Mesenchymal stem cell (in vitro differentiated cells and primary cell): Measurements from ENCODE around the gene WDR62.

Source experiments
- DNase-seq: peaks from one replicate; pipeline ENCODE4 v3.0.0-alpha.2; 2013
- H2AFZ ChIP-seq: one replicate; pipeline ENCODE4 v1.6.1; 2013; ENCODE audit warnings: low read depth, mild to moderate bottlenecking, control low read depth, inconsistent platforms, low read length, moderate library complexity
- H2AK5ac ChIP-seq: 2 replicates; pipeline ENCODE4 v1.6.1; 2013; ENCODE audit warnings: low read length, moderate library complexity, mild to moderate bottlenecking, inconsistent platforms; ENCODE audit not compliant: severe bottlenecking
- H2BK120ac ChIP-seq: one replicate; pipeline ENCODE4 v1.6.1; 2013; ENCODE audit warnings: low read depth, mild to moderate bottlenecking, inconsistent platforms, low read length, moderate library complexity
- H2BK12ac ChIP-seq, 2 experiments: one replicate each; pipeline ENCODE4 v1.6.1; 2013; ENCODE audit warnings: inconsistent platforms in 2 of 2, low read length in 2 of 2, mild to moderate bottlenecking in 2 of 2, moderate library complexity in 2 of 2, control low read depth in 1 of 2
- H2BK15ac ChIP-seq: one replicate; pipeline ENCODE4 v1.6.1; 2013; ENCODE audit warnings: mild to moderate bottlenecking, low read depth, inconsistent platforms; ENCODE audit not compliant: poor library complexity, severe bottlenecking
- H2BK5ac ChIP-seq: 2 replicates; pipeline ENCODE4 v1.6.1; 2013; ENCODE audit warnings: low read depth, mild to moderate bottlenecking, low read length, control low read depth, inconsistent platforms; ENCODE audit not compliant: poor library complexity, severe bottlenecking
- H3K14ac ChIP-seq, 2 experiments: one replicate each; pipeline ENCODE4 v1.6.1; 2013; ENCODE audit warnings: inconsistent platforms in 2 of 2, low read length in 2 of 2, control low read depth in 1 of 2, mild to moderate bottlenecking in 1 of 2, moderate library complexity in 1 of 2
- H3K18ac ChIP-seq, 2 experiments: one replicate each; pipeline ENCODE4 v1.6.1; 2013; ENCODE audit warnings: inconsistent platforms in 2 of 2, low read length in 2 of 2, control low read depth in 1 of 2, low read depth in 1 of 2, mild to moderate bottlenecking in 1 of 2
- H3K23ac ChIP-seq, 2 experiments: one replicate each; pipeline ENCODE4 v1.6.1; 2013; ENCODE audit warnings: inconsistent platforms in 2 of 2, low read length in 2 of 2, mild to moderate bottlenecking in 2 of 2, moderate library complexity in 2 of 2, control low read depth in 1 of 2
- H3K27ac ChIP-seq: 2 replicates; pipeline ENCODE4 v1.5.1; 2013; ENCODE audit warnings: mild to moderate bottlenecking, moderate library complexity, low read length, control low read depth, inconsistent platforms; ENCODE audit not compliant: poor library complexity, severe bottlenecking
- H3K27me3 ChIP-seq, 2 experiments: 2 replicates each; pipeline versions ENCODE4 v1.6.1 to v1.7.0; 2013; ENCODE audit warnings: low read length in 2 of 2, mild to moderate bottlenecking in 2 of 2, moderate library complexity in 2 of 2, control low read depth in 1 of 2, inconsistent platforms in 1 of 2; ENCODE audit not compliant: control insufficient read depth in 1 of 2, insufficient read depth in 1 of 2
- H3K36me3 ChIP-seq, 2 experiments: 2 replicates each; pipeline versions ENCODE4 v1.6.1 to v1.7.0; 2013; ENCODE audit warnings: low read length in 2 of 2, control low read depth in 1 of 2, inconsistent platforms in 1 of 2, low read depth in 1 of 2, mild to moderate bottlenecking in 1 of 2; ENCODE audit not compliant: insufficient read depth in 2 of 2, control insufficient read depth in 1 of 2
- H3K4ac ChIP-seq, 2 experiments: one replicate each; pipeline ENCODE4 v1.6.1; 2013; ENCODE audit warnings: inconsistent platforms in 2 of 2, low read length in 2 of 2, mild to moderate bottlenecking in 2 of 2, moderate library complexity in 2 of 2, control low read depth in 1 of 2, low read depth in 1 of 2
- H3K4me1 ChIP-seq: 2 replicates; pipeline ENCODE4 v1.6.1; 2013; ENCODE audit warnings: low read depth, low read length, control low read depth; ENCODE audit not compliant: control insufficient read depth, insufficient read depth
- H3K4me2 ChIP-seq: 2 replicates; pipeline ENCODE4 v1.6.1; 2013; ENCODE audit warnings: low read length, mild to moderate bottlenecking, inconsistent platforms; ENCODE audit not compliant: poor library complexity, severe bottlenecking
- H3K4me3 ChIP-seq, 2 experiments: 2 replicates each; pipeline versions ENCODE4 v1.5.1 to v1.7.0; 2013; ENCODE audit warnings: low read length in 2 of 2, mild to moderate bottlenecking in 2 of 2, control low read depth in 1 of 2, low read depth in 1 of 2; ENCODE audit not compliant: insufficient read depth in 1 of 2
- H3K79me1 ChIP-seq: replicated peaks from 2 replicates; pipeline ENCODE4 v1.6.1; 2013; ENCODE audit warnings: mild to moderate bottlenecking, control low read depth, low read length, inconsistent platforms; ENCODE audit not compliant: poor library complexity, severe bottlenecking
- H3K9ac ChIP-seq: 2 replicates; pipeline ENCODE4 v1.7.0; 2013; ENCODE audit warnings: mild to moderate bottlenecking, low read length, moderate library complexity
- H3K9me3 ChIP-seq: 2 replicates; pipeline ENCODE4 v1.7.0; 2013; ENCODE audit warnings: mild to moderate bottlenecking, low read length; ENCODE audit not compliant: control insufficient read depth
- H4K8ac ChIP-seq: one replicate; pipeline ENCODE4 v1.6.1; 2013; ENCODE audit warnings: inconsistent platforms, mild to moderate bottlenecking, low read length, moderate library complexity
- H4K91ac ChIP-seq: one replicate; pipeline ENCODE4 v1.6.1; 2013; ENCODE audit warnings: mild to moderate bottlenecking, low read length, inconsistent platforms
- WGBS: methylation state at CpG from one replicate; pipeline ENCODE4 v1.1.7; 2013; ENCODE audit warnings: mixed read lengths; 5-methylcytosine and 5-hydroxymethylcytosine counted together

The WDR62 gene

DNA sequence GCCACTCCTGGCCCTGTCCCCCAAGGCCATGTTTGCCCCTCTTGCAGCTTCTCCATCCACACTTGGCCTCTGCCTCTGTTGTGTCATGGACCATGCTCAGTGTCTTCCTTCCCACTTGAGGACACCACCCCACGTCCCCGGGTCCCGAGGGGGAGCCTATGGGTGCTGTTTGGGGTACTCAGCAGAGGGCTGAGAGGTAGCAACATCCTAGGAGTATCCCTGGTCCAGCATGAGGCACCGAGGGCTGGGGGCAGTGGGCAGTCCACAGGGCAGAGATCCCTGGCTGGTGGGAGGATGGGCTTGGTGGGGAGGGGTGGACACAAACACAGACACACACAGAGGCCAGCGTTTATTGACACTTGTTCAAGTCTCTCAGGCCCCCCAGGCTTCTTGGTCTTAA, 95.9 kb downstream of the WDR62 start:
- H2AFZ ChIP-seq, result no peak overlapping the region
- no peak overlapping the region for H3K14ac ChIP-seq
- H3K4ac ChIP-seq, result no peak overlapping the region
- no peak overlapping the region for H2BK15ac ChIP-seq
- no peak overlapping the region for H4K8ac ChIP-seq
- no peaks in the 10 kb centered on the region for H3K9me3 ChIP-seq
- H2BK12ac ChIP-seq, result no peak overlapping the region
- H3K27ac ChIP-seq, result no peak overlapping the region
- no peak for DNase-seq
- H2AK5ac ChIP-seq, result no peak overlapping the region
- no peak overlapping the region for H3K23ac ChIP-seq
- 96% methylated on average over 5 of the region's 5 CpGs for WGBS
- no peak overlapping the region for H3K18ac ChIP-seq
- H2BK120ac ChIP-seq, result no peak overlapping the region
- H3K4me3 ChIP-seq, result peak overlapping the region in 1 of 2 experiments; percentile 83
- peaks cover 38% of the 10 kb centered on the region for H3K79me1 ChIP-seq
- no peak overlapping the region for H2BK5ac ChIP-seq
- no peak overlapping the region for H4K91ac ChIP-seq
- no peak overlapping the region for H3K4me2 ChIP-seq
- peak overlapping the region; percentile 95 for H3K9ac ChIP-seq
- peaks cover 51 to 80% of the 10 kb centered on the region in 2 experiments for H3K36me3 ChIP-seq
- no peaks in the 10 kb centered on the region for H3K27me3 ChIP-seq
- H3K4me1 ChIP-seq, result peaks cover 6% of the 10 kb centered on the region

GRCh38 chr19:36151144-36152018, 96.7 kb downstream of the WDR62 start:
- H4K91ac ChIP-seq, result no peak overlapping the region
- no peaks in the 10 kb centered on the region for H3K9me3 ChIP-seq
- no peak overlapping the region for H3K14ac ChIP-seq
- peaks cover 43 to 72% of the 10 kb centered on the region in 2 experiments for H3K36me3 ChIP-seq
- no peak overlapping the region for H2AK5ac ChIP-seq
- no peak overlapping the region for H3K23ac ChIP-seq
- peaks cover 6% of the 10 kb centered on the region for H3K4me1 ChIP-seq
- H2AFZ ChIP-seq, result no peak overlapping the region
- H3K9ac ChIP-seq, result peak overlapping the region; percentile 95
- H3K4ac ChIP-seq, result no peak overlapping the region
- H3K27me3 ChIP-seq, result no peaks in the 10 kb centered on the region
- no peak overlapping the region for H2BK12ac ChIP-seq
- no peak overlapping the region for H3K4me2 ChIP-seq
- no peak overlapping the region for H2BK5ac ChIP-seq
- 94% methylated on average over 45 of the region's 47 CpGs for WGBS
- DNase-seq, result no peak
- no peak overlapping the region for H2BK120ac ChIP-seq
- peak overlapping the region in 1 of 2 experiments; percentile 83 for H3K4me3 ChIP-seq
- H3K18ac ChIP-seq, result no peak overlapping the region
- peaks cover 31% of the 10 kb centered on the region for H3K79me1 ChIP-seq
- no peak overlapping the region for H3K27ac ChIP-seq
- H4K8ac ChIP-seq, result no peak overlapping the region
- no peak overlapping the region for H2BK15ac ChIP-seq

DNA sequence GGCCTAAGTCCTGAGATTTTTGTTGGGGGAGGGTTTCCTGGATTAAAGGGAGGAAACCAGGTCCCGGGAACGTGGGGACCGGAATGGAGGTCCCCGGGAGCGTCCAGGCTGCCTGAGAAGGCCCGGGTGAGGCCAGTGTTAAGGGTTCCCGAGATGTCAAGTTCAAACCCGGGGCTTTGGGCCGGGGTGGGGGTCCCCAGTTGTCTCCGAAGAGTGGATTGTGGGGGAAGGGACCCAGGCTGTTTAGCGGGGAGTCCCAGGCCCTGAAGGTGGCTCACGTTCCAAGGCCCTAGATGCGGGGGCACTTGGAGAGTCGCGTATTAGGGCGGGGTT, 97.3 kb downstream of the WDR62 start:
- Histone ChIP-seq H3K79me1 (peaks cover 26% of the 10 kb centered on the region), H2BK5ac (no peak overlapping the region), H3K14ac (no peak overlapping the region), H2BK15ac (no peak overlapping the region), H2BK120ac (no peak overlapping the region), H3K18ac (no peak overlapping the region), H2AFZ (no peak overlapping the region), H2BK12ac (no peak overlapping the region), H3K23ac (no peak overlapping the region), H3K36me3 (peaks cover 37 to 66% of the 10 kb centered on the region in 2 experiments), H4K8ac (no peak overlapping the region), H4K91ac (no peak overlapping the region), H3K27me3 (no peaks in the 10 kb centered on the region), H3K4me2 (no peak overlapping the region), H3K27ac (no peak overlapping the region), H3K4ac (no peak overlapping the region), H2AK5ac (no peak overlapping the region), H3K4me1 (peaks cover 6% of the 10 kb centered on the region), H3K9ac (peak overlapping the region; percentile 95), H3K9me3 (no peaks in the 10 kb centered on the region), H3K4me3 (peak overlapping the region in 1 of 2 experiments; percentile 83)
- 98% methylated on average over 16 of the region's 16 CpGs for whole genome bisulfite sequencing
- no peak for DNase-seq

DNA sequence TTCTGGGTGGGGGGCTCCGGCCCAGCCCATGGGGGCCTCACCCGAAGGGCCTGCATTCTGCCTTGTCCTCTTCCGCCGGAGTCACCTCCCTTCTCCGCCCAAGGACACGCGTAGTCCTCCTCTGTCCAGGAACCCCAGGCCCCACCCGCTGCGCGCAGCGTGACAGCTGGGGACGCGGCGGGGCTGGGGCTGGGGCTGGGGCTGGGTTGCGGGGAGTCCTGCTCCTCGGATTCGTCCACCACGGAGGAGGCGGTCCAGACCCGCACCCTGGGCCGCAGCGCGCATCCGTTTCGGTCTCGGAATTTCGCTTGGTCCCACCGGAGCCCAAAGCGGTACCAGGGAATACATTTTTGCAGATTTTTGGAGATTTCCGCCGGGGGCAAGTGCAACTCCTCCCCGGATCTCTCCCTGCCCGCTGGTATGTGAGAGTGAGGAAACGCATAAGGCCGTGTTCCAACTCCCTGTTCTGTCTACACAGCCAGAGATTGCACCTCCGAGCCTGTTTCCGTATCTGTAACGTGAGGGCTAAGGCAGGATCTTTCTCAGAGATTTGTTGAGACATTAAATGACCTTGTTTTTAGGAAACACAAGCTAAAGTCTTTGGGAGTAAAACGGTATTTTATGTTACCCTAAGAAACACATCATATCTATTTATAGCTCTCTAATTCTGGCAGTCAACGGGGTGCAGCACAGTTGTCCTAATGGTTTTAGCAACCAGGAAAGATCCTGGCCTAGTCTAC, 97.8 kb downstream of the WDR62 start, which contains the start of gene COX7A1:
Gene COX7A1, minus strand, starts transcription at position 96 of the 740 bp plus-strand sequence. Its CDS starts 40 bp downstream, at position 56.
- Histone ChIP-seq H4K8ac (no peak within 1 kb of the TSS), H3K14ac (no peak within 1 kb of the TSS), H3K27me3 (no peaks in the 10 kb centered on the region), H2BK12ac (no peak within 1 kb of the TSS), H3K4ac (no peak within 1 kb of the TSS), H3K27ac (no peak within 1 kb of the TSS), H3K79me1 (peaks cover 24% of the 10 kb centered on the region), H3K23ac (no peak within 1 kb of the TSS), H2BK5ac (no peak within 1 kb of the TSS), H3K4me2 (no peak within 1 kb of the TSS), H3K4me3 (peak within 1 kb of the TSS in 1 of 2 experiments; percentile 83), H2BK120ac (no peak within 1 kb of the TSS), H3K36me3 (peaks cover 33 to 60% of the 10 kb centered on the region in 2 experiments), H3K18ac (no peak within 1 kb of the TSS), H2AK5ac (no peak within 1 kb of the TSS), H3K4me1 (peaks cover 6% of the 10 kb centered on the region), H4K91ac (no peak within 1 kb of the TSS), H2AFZ (no peak within 1 kb of the TSS), H3K9me3 (no peaks in the 10 kb centered on the region), H2BK15ac (no peak within 1 kb of the TSS), H3K9ac (peak within 1 kb of the TSS; percentile 95)
- 98% methylated on average over 37 of the region's 40 CpGs for WGBS
- no peak for DNase-seq
